Measurements from ENCODE around the gene NACC2. TPM values are rescaled to one million over a fixed set of nuclear protein-coding genes. Genes with fewer than 3 reads are reported as not detected.

Gene NACC2
- total RNA-seq, 1 donor from 2014 or later: 30.8 TPM

DNA sequence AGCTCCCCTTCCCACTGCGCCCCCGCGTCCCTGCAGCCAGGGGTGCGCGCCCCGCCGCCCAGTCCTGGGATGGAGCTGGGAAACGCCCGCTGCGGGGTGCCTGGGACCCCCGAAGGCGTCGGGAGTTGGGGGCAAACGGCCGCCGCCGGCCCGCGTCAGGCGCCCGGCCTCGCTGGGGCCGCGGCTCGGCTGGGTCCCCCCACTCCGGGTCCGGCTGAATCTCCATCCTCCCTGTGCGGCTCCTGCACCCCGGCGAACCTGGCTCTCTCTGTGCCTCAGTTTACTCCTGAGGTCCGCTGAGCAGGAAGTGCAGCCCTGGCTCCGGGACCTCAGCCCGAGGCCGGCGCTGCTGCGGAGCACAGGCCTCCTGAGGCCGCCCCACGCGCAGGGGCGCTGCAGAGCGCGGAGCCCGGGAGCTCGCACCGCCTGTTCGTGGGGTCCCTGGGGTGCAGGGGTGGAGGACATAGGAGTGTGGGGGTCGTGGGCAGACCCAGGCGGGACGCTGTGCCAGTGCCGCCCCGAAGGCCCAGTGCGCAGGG is 37.5 kb upstream of the NACC2 start:
- ATAC-seq (ENCODE audit: poor library complexity) (peak; percentile 48), DNase-seq (no peak)
- intact Hi-C loops (cut with DNase I): no loop called here

GRCh38 chr9:136131629-136132511 is 36.8 kb upstream of the NACC2 start:
- ATAC-seq (ENCODE audit: poor library complexity) (no peak), DNase-seq (no peak)
- intact Hi-C loops (cut with DNase I): no loop called here

DNA sequence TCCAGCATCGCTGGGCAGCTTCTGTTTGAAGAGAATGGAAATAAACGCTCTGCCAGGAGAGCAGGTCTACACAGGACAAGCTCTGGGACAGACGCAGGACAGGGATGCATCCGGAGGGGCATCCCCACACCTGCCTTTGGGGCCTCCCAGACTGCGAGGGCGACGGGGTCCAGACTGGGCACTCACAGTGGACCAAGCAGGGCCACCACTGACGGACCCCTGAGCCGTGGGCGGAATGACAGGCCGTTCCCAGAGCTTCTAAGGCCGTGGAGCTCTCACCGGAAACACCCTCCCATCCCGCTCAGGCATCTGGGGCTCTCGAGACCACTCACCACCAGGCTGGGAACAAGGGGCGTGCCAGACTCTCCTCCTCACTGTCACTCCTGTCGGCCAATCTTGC is 34.1 kb upstream of the NACC2 start:
- no peak for DNase-seq
- ATAC-seq (ENCODE audit: poor library complexity): no peak
- intact Hi-C loops (cut with DNase I): loop anchor here (10.0 kb wide), 1 partner anchor 334 kb away; no protein-coding TSS in a partner anchor

GRCh38 chr9:136128436-136128835 is 33.3 kb upstream of the NACC2 start:
- DNase-seq: no peak
- ATAC-seq (ENCODE audit: poor library complexity): no peak
- intact Hi-C loops (cut with DNase I): loop anchor here (10.0 kb wide), 1 partner anchor 334 kb away; no protein-coding TSS in a partner anchor

GRCh38 chr9:136127313-136127712 is 32.2 kb upstream of the NACC2 start:
- no peak for ATAC-seq (ENCODE audit: poor library complexity)
- DNase-seq: no peak
- intact Hi-C loops (cut with DNase I): loop anchor here (10.0 kb wide), 1 partner anchor 333 kb away; no protein-coding TSS in a partner anchor

GRCh38 chr9:136124976-136125692 is 30.0 kb upstream of the NACC2 start:
- intact Hi-C loops (cut with DNase I): loop anchor here (5.0 to 10.0 kb wide), 3 partner anchors 38 to 330 kb away; no protein-coding TSS in a partner anchor
- DNase-seq (no peak), ATAC-seq (ENCODE audit: poor library complexity) (no peak)

DNA sequence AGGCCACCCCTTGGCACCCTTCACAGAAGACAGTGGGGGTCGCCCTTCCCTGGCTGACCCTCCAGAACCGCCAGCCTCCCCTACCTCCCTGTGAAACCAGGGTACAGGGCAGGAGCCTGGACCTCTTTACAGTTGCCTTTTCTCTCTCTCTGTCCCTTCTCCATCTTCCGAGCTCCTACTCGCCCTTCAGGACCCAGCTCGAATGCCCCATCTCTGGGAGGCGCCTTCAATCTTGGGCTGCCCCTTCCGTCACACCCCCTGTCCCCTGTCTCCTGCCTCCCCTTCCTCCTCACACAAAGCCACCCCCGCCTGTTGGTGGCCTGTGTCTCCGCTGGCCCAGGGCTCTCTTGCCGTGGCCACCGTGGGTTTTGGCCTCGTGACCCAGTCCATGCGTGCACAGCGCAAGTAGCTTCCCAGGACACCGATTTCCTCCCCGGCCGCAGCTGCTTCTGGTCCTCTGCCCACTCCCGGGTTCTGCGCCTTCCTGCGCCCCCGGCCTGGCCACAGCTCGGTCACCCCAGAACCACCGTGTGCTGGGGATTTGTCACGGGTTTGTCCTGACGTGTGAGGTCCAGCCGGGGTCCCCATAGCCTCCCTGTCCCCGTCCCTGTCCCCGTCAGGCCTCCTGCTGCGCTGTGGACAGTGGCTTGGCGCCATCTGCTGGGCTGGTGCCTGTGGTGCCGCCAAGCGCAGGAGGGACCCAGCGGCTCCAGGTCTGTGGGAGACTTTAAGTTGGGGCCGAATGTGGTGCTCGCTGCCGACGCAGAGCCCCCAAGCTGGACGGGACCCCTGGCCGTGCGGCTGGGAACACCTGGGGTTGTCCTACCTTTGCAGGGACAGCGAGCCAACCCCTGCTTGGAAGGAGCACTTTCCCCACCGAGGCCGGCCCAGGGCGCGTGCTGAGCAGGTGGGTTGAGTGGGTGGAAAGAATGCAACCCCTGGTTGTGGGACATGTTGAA is 27.6 kb upstream of the NACC2 start:
- ATAC-seq (ENCODE audit: poor library complexity): peak; percentile 46
- intact Hi-C loops (cut with DNase I): loop anchor here (2.0 to 10.0 kb wide), 4 partner anchors 35 to 328 kb away; no protein-coding TSS in a partner anchor
- DNase-seq: peak; percentile 91

DNA sequence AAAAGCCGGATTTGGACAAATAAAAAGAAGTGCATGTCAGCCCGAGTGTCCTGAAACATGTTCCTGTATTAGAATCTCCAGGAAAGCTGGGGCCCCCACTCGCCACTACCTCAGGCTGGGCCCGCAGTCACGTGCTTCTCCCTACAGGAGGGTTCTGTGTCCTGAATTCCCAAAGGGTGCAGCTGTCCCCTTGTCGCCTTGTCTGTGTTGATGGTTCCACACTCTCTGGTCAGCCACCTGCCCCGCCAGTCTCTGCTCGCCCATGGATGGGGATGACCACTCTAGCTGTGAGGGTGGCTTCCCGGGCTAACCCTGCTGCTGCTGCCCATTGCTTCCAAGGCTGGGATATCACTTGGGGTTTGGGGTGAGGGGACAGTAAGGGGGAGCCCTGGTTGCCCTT is 26.7 kb upstream of the NACC2 start:
- intact Hi-C loops (cut with DNase I): loop anchor here (2.0 to 10.0 kb wide), 4 partner anchors 34 to 327 kb away; no protein-coding TSS in a partner anchor
- DNase-seq (no peak), ATAC-seq (ENCODE audit: poor library complexity) (no peak)

DNA sequence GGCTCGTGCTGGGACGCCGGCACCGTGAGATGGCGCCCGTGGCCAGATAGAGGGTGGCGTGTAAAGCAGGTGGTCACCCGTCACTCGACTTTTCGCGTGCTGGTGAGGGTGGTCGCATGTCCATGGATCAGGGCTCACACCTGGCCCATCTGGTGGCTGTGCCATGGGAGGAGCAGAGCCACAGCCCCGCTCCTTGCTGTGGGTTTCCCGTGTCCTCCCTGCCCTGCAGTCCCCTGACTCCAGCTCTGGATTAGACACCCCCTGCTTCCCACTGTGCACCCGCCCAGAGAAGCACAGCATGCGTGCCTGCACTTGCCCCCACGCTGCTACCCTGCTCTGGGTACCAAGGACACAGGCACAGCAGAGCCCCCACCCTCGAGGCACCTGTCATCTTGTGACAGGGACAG is 25.4 kb upstream of the NACC2 start:
- no peak for ATAC-seq (ENCODE audit: poor library complexity)
- no peak for DNase-seq
- intact Hi-C loops (cut with DNase I): loop anchor here (5.0 to 10.0 kb wide), 3 partner anchors 33 to 326 kb away; no protein-coding TSS in a partner anchor

GRCh38 chr9:136119883-136120393 is 24.8 kb upstream of the NACC2 start:
- ATAC-seq (ENCODE audit: poor library complexity): no peak
- DNase-seq: no peak
- intact Hi-C loops (cut with DNase I): loop anchor here (5.0 to 10.0 kb wide), 3 partner anchors 33 to 325 kb away; no protein-coding TSS in a partner anchor

DNA sequence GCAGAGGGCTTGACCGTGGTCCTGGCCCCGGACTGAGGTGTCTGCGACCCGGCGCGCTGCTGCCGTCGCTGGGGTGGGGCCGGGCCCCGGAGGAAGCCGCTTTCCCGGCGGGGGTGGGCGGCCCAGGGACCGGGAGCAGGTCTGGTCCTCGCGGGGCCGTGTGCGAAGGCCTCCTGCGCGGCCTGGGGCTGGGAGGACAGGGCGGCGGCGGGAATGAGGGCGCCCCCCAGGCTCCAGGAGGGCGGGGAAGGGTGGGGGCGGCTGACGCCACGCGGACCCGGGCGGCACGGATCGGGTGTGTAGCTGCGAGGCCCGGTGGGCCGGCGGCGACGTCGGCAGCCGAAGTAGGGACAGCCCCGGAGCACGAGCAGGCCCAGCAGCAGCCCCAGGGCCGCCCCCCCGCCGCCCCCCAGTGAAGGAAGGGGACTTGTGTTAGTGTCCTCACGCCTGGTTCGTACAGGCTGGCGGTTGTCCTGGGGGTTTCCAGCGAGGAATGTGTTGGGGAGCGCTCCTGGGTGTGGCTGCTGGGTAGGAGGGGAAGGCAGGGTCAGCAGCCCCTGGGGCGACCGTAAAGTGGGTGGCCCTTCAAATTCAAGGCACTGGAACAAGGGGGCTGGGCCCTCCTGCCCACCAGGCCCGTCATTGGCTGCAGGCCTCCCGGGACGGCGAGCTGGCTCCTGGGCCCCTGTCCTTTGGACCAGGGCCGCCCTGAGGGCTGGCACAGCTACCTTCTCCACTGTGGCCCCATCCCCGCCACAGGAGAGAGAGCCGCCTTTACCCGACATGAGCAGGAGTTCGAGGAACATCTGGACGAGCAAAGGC is 24.2 kb upstream of the NACC2 start:
- DNase-seq (peak; percentile 70), ATAC-seq (ENCODE audit: poor library complexity) (peak; percentile 31)
- intact Hi-C loops (cut with DNase I): no loop called here

DNA sequence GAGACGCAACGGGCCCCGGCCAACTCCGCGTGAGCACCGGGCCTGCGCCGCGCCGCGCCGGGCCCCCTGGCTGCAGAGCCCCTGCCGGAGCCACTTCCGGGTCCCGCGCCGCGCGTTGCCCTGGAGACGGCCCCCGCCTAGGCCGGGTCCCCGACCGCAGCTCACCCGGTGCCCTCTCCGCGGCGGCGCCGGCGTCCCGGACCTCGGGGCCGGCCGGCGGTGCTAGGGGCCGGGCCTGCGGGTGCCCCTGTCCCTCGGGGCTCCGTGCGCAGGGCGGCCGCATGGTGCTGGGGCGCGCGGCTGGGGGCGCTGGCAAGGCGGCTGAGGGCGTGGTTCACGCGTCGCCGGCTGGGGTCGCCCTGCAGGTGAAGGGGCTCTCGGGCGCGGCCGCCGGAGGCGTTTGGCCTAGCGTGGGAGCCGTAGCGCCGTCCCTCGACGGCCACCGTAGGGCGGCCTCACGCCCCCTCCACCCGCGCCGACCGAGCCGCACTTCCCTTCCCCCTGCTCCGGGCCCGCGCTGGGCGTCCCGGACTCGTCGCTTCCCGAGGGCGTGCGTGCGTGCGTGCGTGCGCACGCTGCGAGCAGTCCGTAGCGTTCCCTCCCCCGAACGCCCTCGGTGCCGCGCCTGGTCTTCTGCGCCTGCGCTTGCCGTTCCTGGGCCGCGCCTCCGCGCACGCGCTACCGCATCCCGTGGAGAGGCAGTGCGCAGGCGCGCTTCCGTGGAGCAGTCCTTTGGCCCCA is 23.4 kb upstream of the NACC2 start, which contains the start of gene TMEM250:
Gene TMEM250, minus strand, starts transcription at position 556 of the 741 bp plus-strand sequence. CDS start 1,975 bp downstream, outside the sequence.
- peak; percentile 87 for ATAC-seq (ENCODE audit: poor library complexity)
- intact Hi-C loops (cut with DNase I): no loop called here
- DNase-seq: peak; percentile 98

GRCh38 chr9:136117916-136118319 is 22.8 kb upstream of the NACC2 start:
- peak; percentile 17 for ATAC-seq (ENCODE audit: poor library complexity)
- DNase-seq: no peak
- intact Hi-C loops (cut with DNase I): no loop called here

DNA sequence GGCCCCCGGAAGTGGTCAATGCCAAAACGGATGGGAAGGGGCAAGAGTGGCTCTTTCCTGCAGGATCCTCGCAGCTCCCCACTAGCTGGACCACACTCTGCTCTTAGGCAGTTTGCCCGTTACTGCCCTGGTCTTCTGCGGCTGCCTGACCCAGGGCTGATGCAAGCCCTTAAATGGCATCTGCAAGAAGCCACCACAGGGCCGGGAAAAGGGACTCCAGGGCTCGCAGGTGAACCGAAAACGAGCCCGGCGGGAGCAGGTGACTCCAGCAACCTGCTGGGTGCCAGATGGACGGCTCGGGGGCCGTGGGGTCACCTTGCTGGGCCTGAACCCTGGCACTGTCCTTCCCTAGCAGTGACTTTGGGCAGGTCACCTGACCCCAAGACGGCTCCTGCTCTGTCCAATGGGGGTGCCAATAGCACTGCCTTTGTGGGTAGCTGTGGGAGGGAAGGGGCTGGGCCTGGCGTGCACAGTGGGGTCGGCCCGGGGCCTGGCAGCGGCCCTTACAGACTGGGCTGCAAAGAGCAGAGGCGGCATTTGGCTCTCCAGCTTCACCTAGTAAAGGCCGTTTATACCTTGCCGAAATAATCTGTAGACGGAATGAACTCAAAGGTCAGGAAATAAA is 22.3 kb upstream of the NACC2 start:
- peak; percentile 79 for DNase-seq
- intact Hi-C loops (cut with DNase I): no loop called here
- ATAC-seq (ENCODE audit: poor library complexity): peak; percentile 54

DNA sequence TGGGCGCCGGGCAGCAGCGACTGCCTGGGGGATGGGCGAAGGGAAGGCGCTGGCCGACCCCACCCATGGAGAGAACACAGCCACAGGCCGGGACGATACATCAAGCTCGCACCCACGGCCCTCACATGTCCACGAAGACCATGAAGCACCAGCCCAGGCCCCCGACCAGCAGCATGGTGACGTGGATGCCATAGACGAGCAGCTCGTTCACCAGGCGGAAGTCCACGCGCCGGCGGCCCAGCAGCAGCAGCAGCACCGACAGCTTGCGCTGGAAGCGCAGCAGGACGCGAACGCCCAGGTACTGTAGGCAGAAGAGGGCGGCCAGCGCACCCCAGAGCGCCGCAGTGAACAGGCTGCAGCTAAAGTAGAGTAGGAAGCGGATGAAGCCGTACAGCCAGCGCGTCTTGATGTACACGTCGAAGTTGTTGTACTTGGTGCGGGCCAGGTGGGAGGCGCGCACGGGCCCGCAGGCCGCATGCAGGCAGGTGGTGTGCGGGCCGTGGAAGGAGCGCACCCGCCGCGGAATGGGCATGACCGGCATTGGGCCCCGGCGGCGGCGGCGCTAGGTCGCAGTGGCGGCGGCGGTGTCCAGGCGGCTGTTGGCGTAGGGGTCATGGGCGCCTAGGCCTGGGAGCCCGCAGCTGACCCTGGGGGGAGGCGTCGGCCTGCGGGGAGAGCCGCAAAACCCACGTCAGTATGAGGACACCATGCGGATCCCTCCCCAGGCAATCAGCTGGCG is 21.4 kb upstream of the NACC2 start:
- intact Hi-C loops (cut with DNase I): no loop called here
- DNase-seq: peak; percentile 45
- no peak for ATAC-seq (ENCODE audit: poor library complexity)

Data from Right ventricle myocardium superior (tissue), 1 donor.